DND-41 (cell line): ENCODE data around the gene CYP26C1.

ENCODE experiments used
- CTCF ChIP-seq: IDR thresholded peaks from 2 replicates; pipeline ENCODE4 v1.5.1; 2012; ENCODE audit warnings: borderline replicate concordance, low read length, moderate library complexity, mild to moderate bottlenecking; ENCODE audit not compliant: poor library complexity, severe bottlenecking; ENCODE audit errors: extremely low read depth
- EZH2 ChIP-seq: IDR thresholded peaks from 3 replicates; pipeline ENCODE4 v1.6.1; 2012; ENCODE audit warnings: borderline replicate concordance, low read depth, mild to moderate bottlenecking, moderate library complexity, low read length, inconsistent platforms; ENCODE audit not compliant: severe bottlenecking

- TF ChIP-seq CTCF (no peak), EZH2 (no peak)
Measured at GRCh38 chr10:93069245-93069561, 8.6 kb downstream of the CYP26C1 start.
